Measurements from ENCODE around the gene MYO18B. TPM values are rescaled to one million over a fixed set of nuclear protein-coding genes. Genes with fewer than 3 reads are reported as not detected.

The MYO18B gene
- total and polyA plus RNA-seq, 2 experiments from 2014 or later = 35.6 to 178 TPM

DNA sequence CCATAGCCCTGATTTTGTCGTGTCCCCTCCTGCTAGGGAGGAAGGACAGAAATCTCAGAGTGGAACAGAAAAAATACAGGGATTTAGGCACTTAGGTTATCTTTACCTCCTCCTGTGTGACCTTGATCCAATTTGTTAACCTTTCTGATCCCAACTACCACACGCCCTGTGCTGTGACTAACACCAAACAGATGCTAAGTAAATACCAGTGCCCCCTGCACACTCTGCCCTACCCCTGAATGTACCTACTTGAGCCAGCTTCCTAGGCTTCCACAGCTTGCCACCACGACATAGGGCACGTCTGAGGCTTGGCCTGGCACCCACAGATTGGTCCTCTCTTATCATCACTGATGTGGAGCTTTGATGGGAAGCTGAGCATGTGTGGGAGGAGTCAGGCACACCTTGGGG is 9.2 kb downstream of the MYO18B start:
- Histone ChIP-seq H3K4me3 (no peak overlapping the region), H3K27ac (peak overlapping the region; percentile 89), H3K36me3 (peaks cover 5% of the 10 kb centered on the region), H3K4me1 (ENCODE audit: low read depth) (peaks cover 44% of the 10 kb centered on the region), H3K27me3 (no peaks in the 10 kb centered on the region), H3K9me3 (ENCODE audit: low read depth) (no peaks in the 10 kb centered on the region)
- no peak for DNase-seq (ENCODE audit: low read depth in 1 of 2, low spot score in 1 of 2)
- TF ChIP-seq, protein P1, sequence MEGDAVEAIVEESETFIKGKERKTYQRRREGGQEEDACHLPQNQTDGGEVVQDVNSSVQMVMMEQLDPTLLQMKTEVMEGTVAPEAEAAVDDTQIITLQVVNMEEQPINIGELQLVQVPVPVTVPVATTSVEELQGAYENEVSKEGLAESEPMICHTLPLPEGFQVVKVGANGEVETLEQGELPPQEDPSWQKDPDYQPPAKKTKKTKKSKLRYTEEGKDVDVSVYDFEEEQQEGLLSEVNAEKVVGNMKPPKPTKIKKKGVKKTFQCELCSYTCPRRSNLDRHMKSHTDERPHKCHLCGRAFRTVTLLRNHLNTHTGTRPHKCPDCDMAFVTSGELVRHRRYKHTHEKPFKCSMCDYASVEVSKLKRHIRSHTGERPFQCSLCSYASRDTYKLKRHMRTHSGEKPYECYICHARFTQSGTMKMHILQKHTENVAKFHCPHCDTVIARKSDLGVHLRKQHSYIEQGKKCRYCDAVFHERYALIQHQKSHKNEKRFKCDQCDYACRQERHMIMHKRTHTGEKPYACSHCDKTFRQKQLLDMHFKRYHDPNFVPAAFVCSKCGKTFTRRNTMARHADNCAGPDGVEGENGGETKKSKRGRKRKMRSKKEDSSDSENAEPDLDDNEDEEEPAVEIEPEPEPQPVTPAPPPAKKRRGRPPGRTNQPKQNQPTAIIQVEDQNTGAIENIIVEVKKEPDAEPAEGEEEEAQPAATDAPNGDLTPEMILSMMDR (IDR thresholded peaks at IDR 0.05; ENCODE audit: low read depth, low read length) = no peak

DNA sequence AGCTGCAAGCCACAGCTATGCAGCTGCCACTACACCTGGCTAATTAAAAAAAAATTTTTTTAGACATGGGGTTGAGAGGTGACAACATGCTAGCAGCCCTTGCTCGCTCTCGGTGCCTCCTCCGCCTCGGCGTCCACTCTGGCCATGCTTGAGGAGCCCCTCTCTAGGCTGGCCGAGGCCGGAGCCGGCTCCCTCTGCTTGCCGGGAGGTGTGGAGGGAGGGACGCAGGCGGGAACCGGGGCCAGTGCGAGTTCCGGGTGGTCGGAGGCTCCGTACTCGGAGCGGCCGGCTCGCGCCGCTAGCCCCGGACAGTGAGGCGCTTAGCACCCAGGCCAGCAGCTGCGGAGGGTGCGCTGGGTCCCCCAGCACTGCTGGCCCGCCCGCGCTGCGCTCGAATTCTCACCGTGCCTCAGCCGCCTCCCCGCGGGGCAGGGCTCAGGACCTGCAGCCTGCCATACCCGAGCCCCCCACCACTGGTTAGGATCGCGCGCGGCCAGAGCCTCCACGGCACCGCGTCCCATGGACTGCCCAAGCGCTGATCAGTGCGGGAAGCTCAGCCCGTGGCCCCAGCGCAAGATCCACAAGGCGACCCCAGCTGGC is 10.7 kb downstream of the MYO18B start:
- Histone ChIP-seq H3K36me3 (peaks cover 5% of the 10 kb centered on the region), H3K27ac (no peak overlapping the region), H3K9me3 (ENCODE audit: low read depth) (no peaks in the 10 kb centered on the region), H3K4me1 (ENCODE audit: low read depth) (peaks cover 36% of the 10 kb centered on the region), H3K4me3 (no peak overlapping the region), H3K27me3 (no peaks in the 10 kb centered on the region)
- TF ChIP-seq, protein P1 (IDR thresholded peaks at IDR 0.05; ENCODE audit: low read depth, low read length) = no peak
- no peak for DNase-seq (ENCODE audit: low read depth in 1 of 2, low spot score in 1 of 2)

DNA sequence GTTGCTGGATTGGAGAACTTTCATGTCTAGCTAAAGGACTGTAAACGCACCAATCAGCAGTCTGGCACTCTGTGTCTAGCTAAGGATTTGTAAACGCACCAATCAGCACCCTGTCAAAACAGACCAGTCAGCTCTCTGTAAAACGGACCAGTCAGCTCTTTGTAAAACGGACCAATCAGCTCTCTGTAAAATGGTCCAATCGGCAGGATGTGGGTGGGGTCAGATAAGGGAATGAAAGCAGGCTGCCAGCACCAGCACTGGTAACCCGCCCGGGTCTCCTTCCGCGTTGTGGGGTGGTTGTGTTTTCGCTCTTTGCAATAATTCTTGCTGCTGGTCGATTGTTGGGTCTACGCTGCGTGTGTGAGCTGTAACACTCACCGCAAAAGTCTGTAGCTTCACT is 11.3 kb downstream of the MYO18B start:
- TF ChIP-seq, protein P1 (IDR thresholded peaks at IDR 0.05; ENCODE audit: low read depth, low read length) = no peak
- H3K27ac ChIP-seq = peak overlapping the region; percentile 75
- no peaks in the 10 kb centered on the region for H3K9me3 ChIP-seq (ENCODE audit: low read depth)
- no peaks in the 10 kb centered on the region for H3K27me3 ChIP-seq
- peaks cover 31% of the 10 kb centered on the region for H3K4me1 ChIP-seq (ENCODE audit: low read depth)
- DNase-seq (ENCODE audit: low read depth in 1 of 2, low spot score in 1 of 2) = no peak
- peaks cover 5% of the 10 kb centered on the region for H3K36me3 ChIP-seq
- no peak overlapping the region for H3K4me3 ChIP-seq

DNA sequence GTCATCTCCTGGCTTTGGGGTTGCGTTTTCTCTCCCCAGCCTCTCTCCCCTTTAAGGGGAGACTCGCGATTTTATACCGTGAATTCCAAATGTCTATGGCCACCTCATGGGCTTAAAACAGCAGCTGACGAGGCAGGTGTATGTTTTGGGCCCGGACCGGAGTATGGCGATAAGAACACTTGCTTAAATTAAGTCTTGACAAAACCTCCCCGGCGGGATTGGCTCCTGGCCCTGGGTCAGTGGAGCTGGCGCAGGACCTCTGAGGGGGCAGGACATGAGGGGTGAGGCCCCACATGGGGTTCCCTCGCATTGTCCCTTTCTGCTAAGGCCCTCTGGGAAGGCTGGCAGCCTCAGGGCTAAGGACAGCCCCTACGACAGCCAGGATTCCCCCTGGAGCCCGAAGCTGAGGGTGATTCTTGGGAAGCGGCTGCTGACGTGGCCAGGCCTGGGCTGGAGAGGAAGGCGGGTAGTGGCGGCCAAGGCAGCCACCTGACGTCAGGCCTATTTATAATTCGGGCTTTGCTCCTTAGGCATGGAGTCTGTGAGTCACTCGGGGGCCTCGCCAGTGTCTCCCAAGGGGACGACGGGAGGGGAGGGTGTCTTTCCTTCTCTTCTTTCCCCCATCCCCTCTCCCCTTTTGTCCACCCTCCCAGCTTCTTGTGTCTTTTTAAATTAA is 12.7 kb downstream of the MYO18B start:
- Histone ChIP-seq H3K4me1 (ENCODE audit: low read depth) (peaks cover 22% of the 10 kb centered on the region), H3K4me3 (no peak overlapping the region), H3K36me3 (peaks cover 5% of the 10 kb centered on the region), H3K9me3 (ENCODE audit: low read depth) (no peaks in the 10 kb centered on the region), H3K27ac (peak overlapping the region; percentile 75), H3K27me3 (no peaks in the 10 kb centered on the region)
- TF ChIP-seq, protein P1 (IDR thresholded peaks at IDR 0.05; ENCODE audit: low read depth, low read length) = no peak
- DNase-seq (ENCODE audit: low read depth in 1 of 2, low spot score in 1 of 2) = peak; percentile 67 to 85

DNA sequence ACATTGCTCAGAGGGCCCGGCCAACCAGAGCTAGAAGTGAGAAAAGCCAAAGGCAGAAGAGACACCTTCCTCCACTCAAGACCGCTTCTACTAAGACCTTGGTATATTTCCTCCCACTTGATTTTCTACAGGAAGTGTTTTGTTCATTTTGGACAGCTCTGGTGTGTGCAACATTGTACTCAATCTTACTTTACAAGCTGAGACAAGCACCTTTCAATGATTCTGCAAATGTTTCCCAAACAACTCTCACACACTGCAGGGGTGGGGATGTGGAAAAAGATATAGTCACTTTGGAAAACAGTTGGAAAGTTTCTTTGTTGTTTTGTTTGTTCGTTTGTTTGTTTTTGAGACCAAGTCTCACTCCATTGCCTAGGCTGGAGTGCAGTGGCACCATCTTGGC is 15.7 kb downstream of the MYO18B start:
- H3K36me3 ChIP-seq = peaks cover 9% of the 10 kb centered on the region
- H3K27me3 ChIP-seq = no peaks in the 10 kb centered on the region
- TF ChIP-seq, protein P1 (IDR thresholded peaks at IDR 0.05; ENCODE audit: low read depth, low read length) = no peak
- H3K9me3 ChIP-seq (ENCODE audit: low read depth) = no peaks in the 10 kb centered on the region
- no peak overlapping the region for H3K4me3 ChIP-seq
- no peak for DNase-seq (ENCODE audit: low read depth in 1 of 2, low spot score in 1 of 2)
- peaks cover 39% of the 10 kb centered on the region for H3K4me1 ChIP-seq (ENCODE audit: low read depth)
- peak overlapping the region; percentile 83 for H3K27ac ChIP-seq

Data from cardiac muscle cell (in vitro differentiated cells and primary cell).